GM12878 (cell line): ENCODE results near the gene MBOAT2. TPM values are rescaled to one million over a fixed set of nuclear protein-coding genes. Genes with fewer than 3 reads are reported as not detected.

Source experiments
- ATAC-seq: fragments of 200-7000 bp; cut with Tn5 transposase; 3 replicates; pipeline ENCODE4 v1.9.1; 2020; ENCODE audit warnings: mild to moderate bottlenecking, moderate library complexity
- BruUV-seq: library from RNA; stranded (reverse); fragments of 400-500 nt; replicated peaks from 2 replicates; lab custom pipeline; 2021; lab: Mats Ljungman, UMichigan
- CTCF ChIA-PET: fragments of 300-600 bp; sonication (Branson Sonifier 250); formaldehyde crosslinking; extraction: SDS; loops from one replicate; lab custom pipeline; 2021; ENCODE audit warnings: inconsistent platforms; lab: Yijun Ruan, JAX
- POLR2A ChIA-PET: fragments of 350-600 bp; formaldehyde crosslinking; extraction: SDS; loops from one replicate; lab custom pipeline; 2021; ENCODE audit warnings: inconsistent platforms; lab: Charles Lee
- RAD21 ChIA-PET: fragments of 300-600 bp; sonication (Branson Sonifier 250); formaldehyde crosslinking; loops from one replicate; lab custom pipeline; 2023; ENCODE audit warnings: antibody characterized with exemption; ENCODE audit not compliant: unreplicated experiment; lab: Charles Lee
- SMC1A ChIA-PET: fragments of 300-600 bp; sonication (Branson Sonifier 250); formaldehyde crosslinking; loops from one replicate; lab custom pipeline; 2023; ENCODE audit not compliant: unreplicated experiment, uncharacterized antibody; lab: Charles Lee
- DNase-seq: peaks from one replicate; pipeline ENCODE4 v3.0.0-alpha.2; 2011; ENCODE audit warnings: low read depth, low spot score
- FAIRE-seq: peaks from 3 replicates; lab custom pipeline; 2011; peaks lifted over from hg19 to GRCh38; lab: Jason Lieb, UNC
- H2AFZ ChIP-seq: 2 replicates; pipeline ENCODE4 v1.6.0; 2011; ENCODE audit warnings: low read depth, low read length, control low read depth; ENCODE audit not compliant: control insufficient read depth
- H3K27ac ChIP-seq: 2 replicates; pipeline ENCODE4 v1.5.1; 2011; ENCODE audit warnings: control low read depth; ENCODE audit not compliant: control insufficient read depth, insufficient read depth
- H3K27me3 ChIP-seq, 2 experiments: replicated peaks in 1 of 2; 2 replicates each; pipeline versions ENCODE4 v1.6.0 to v1.6.1; 2011; ENCODE audit warnings: low read length in 1 of 2; ENCODE audit not compliant: control insufficient read depth in 2 of 2, insufficient read depth in 2 of 2
- H3K36me3 ChIP-seq, 2 experiments: 2 replicates each; pipeline ENCODE4 v1.5.1; 2011; ENCODE audit warnings: low read length in 1 of 2; ENCODE audit not compliant: control insufficient read depth in 2 of 2, insufficient read depth in 2 of 2
- H3K4me1 ChIP-seq: 2 replicates; pipeline ENCODE4 v1.6.1; 2011; ENCODE audit warnings: mild to moderate bottlenecking, low read length, moderate library complexity, mixed read lengths; ENCODE audit not compliant: control insufficient read depth, insufficient read depth
- H3K4me2 ChIP-seq: 2 replicates; pipeline ENCODE4 v1.6.0; 2011; ENCODE audit warnings: control low read depth; ENCODE audit not compliant: control insufficient read depth, insufficient read depth
- H3K4me3 ChIP-seq: fragments of 200-600 bp; sonication (generic); 2 replicates; pipeline ENCODE4 v1.5.1; 2016
- H3K79me2 ChIP-seq: 2 replicates; pipeline ENCODE4 v1.6.0; 2011; ENCODE audit warnings: low read length; ENCODE audit not compliant: control insufficient read depth, insufficient read depth
- H3K9ac ChIP-seq: 2 replicates; pipeline ENCODE4 v1.8.0; 2011; ENCODE audit warnings: low read length, control low read depth, mixed read lengths; ENCODE audit not compliant: control insufficient read depth, insufficient read depth
- H3K9me3 ChIP-seq: replicated peaks from 3 replicates; pipeline ENCODE4 v1.5.1; 2011; ENCODE audit warnings: mild to moderate bottlenecking, low read length; ENCODE audit not compliant: control insufficient read depth, insufficient read depth
- H4K20me1 ChIP-seq: 2 replicates; pipeline ENCODE4 v1.6.0; 2011; ENCODE audit not compliant: control insufficient read depth, insufficient read depth
- ATF7 ChIP-seq: fragments of 450-650 bp; IDR thresholded peaks from 2 replicates; pipeline ENCODE4 v1.6.1; 2016; ENCODE audit warnings: low read depth, mild to moderate bottlenecking
- DPF2 ChIP-seq: fragments of 450-650 bp; IDR thresholded peaks from 2 replicates; pipeline ENCODE4 v1.6.1; 2017; ENCODE audit warnings: mild to moderate bottlenecking
- EED ChIP-seq: sonication (generic); IDR thresholded peaks from 2 replicates; pipeline ENCODE4 v1.6.1; 2016; ENCODE audit warnings: antibody characterized with exemption, low read depth
- FOXM1 ChIP-seq: IDR thresholded peaks from 2 replicates; pipeline ENCODE4 v1.6.1; 2012; ENCODE audit warnings: low read depth, mild to moderate bottlenecking, inconsistent platforms, low read length, moderate library complexity
- IKZF2 ChIP-seq, 2 experiments: fragments of 450-650 bp; IDR thresholded peaks; 2 replicates each; pipeline ENCODE4 v1.6.1; 2017; ENCODE audit warnings: mild to moderate bottlenecking in 2 of 2, moderate library complexity in 2 of 2
- MEF2B ChIP-seq: fragments of 450-650 bp; IDR thresholded peaks from 2 replicates; pipeline ENCODE4 v1.6.1; 2018; ENCODE audit warnings: mild to moderate bottlenecking, moderate library complexity; ENCODE audit not compliant: partially characterized antibody, poor library complexity, severe bottlenecking
- NFIC ChIP-seq: IDR thresholded peaks from 2 replicates; pipeline ENCODE4 v1.6.1; 2012; ENCODE audit warnings: low read depth, mild to moderate bottlenecking, inconsistent platforms, low read length, moderate library complexity
- NFXL1 ChIP-seq: fragments of 450-650 bp; IDR thresholded peaks from 2 replicates; pipeline ENCODE4 v1.6.1; 2017; ENCODE audit warnings: antibody characterized with exemption, mild to moderate bottlenecking, borderline replicate concordance
- POLR2A ChIP-seq: IDR thresholded peaks from 2 replicates; pipeline ENCODE4 v1.6.1; 2011; ENCODE audit warnings: low read depth, mild to moderate bottlenecking, low read length
- RCOR1 ChIP-seq: conservative IDR thresholded peaks from 2 replicates; pipeline ENCODE4 v1.6.1; 2012; ENCODE audit warnings: low read depth, low read length, improper control_type of control experiment
- RFX5 ChIP-seq: IDR thresholded peaks from 2 replicates; pipeline ENCODE4 v1.6.1; 2011; ENCODE audit warnings: low read depth, low read length, improper control_type of control experiment
- WGBS: methylation state at CpG from one replicate; pipeline ENCODE4 v1.1.6; 2016; ENCODE audit warnings: low lambda C conversion rate; ENCODE audit not compliant: insufficient replicate concordance, insufficient coverage; ENCODE audit errors: missing lambda C conversion rate; 5-methylcytosine and 5-hydroxymethylcytosine counted together
- in situ Hi-C: fragments of 300-500 bp; cut with MboI; formaldehyde crosslinking; loops from 9 replicates; pipeline ENCODE4 v1.14.3; 2018; ENCODE audit warnings: mixed read lengths
- intact Hi-C: fragments of 100-400 bp; cut with micrococcal nuclease; formaldehyde crosslinking; loops from one replicate; pipeline ENCODE4 v1.14.2; 2022; ENCODE audit not compliant: unreplicated experiment
- polyA plus RNA-seq, 11 experiments: library from polyadenylated mRNA; depleted of rRNA in 4 of 11; unstranded in 6 of 11; stranded (reverse) in 5 of 11; fragments of >200 nt; fragmentation: Nextera tagmentation in 4 of 11; fragmentation: Illumina TruSeq in 1 of 11; extraction: Ambion mirVana in 4 of 11; extraction: Trizol in 1 of 11; gene quantifications; 1 replicate in 1 of 11; 2 replicates in 10 of 11; pipeline versions ENCODE4 v1.2.1 to v1.2.3, GENCODE V29; 2011 to 2016; ENCODE audit warnings: inconsistent platforms in 2 of 11, missing spikeins in 2 of 11, low read depth in 1 of 11
- total RNA-seq, 4 experiments: library from RNA; depleted of rRNA in 3 of 4; stranded (reverse); fragments of >200 nt in 3 of 4; fragmentation: Illumina TruSeq in 1 of 4; extraction: Trizol in 1 of 4; gene quantifications; 2 replicates each; pipeline versions ENCODE4 v1.2.1 to v1.2.3, GENCODE V29; 2013 to 2021

MBOAT2 gene
- total and polyA plus RNA-seq, 10 of the 15 experiments (the other 5 are each of a cell fraction or from before 2014, with no cell fraction given), result 0.08 to 40.6 (median 1.8) TPM

DNA sequence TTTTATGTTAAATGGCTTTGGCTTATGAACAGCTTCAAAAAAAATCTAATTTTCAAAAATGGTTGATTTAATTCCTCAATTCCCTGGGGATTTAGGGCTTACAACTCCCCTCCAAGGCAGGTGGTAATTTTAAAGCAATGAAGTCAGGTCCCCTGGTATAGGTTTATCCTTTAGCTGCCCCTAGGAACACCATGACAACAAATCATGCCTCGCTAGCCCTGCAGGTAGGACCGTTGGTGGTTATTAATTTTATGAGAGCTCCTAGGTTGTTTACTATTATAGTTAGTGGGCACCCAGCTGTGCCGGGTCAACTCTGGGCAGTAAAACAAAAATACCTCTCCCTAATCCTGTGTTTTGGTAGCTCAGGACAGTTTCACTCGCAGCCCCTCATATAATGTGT lies 26.2 kb upstream of the MBOAT2 start:
- DNase-seq (no peak), ATAC-seq (no peak), FAIRE-seq (no peak)
- TF ChIP-seq NFIC, result no peak
- no peak for TF ChIP-seq ATF7
- SMC1A ChIA-PET, result interaction anchor here (0.6 to 1.5 kb wide), 3 partner anchors 14 to 1812 kb away, joined by 3 to 4 read pairs (median 3); no protein-coding TSS in a partner anchor
- H3K36me3 ChIP-seq, result no peaks in the 10 kb centered on the region
- intact Hi-C loops, result no loop called here
- H3K9me3 ChIP-seq, result no peaks in the 10 kb centered on the region
- POLR2A ChIA-PET, result no interaction called here
- no peaks in the 10 kb centered on the region for H3K27me3 ChIP-seq
- RAD21 ChIA-PET, result no interaction called here
- 28% methylated on average over 4 of the region's 4 CpGs for WGBS
- CTCF ChIA-PET, result interaction anchor here (0.9 kb wide), 1 partner anchor 741 kb away, joined by 3 read pairs; no protein-coding TSS in a partner anchor
- no TSS peak for BruUV-seq
- H4K20me1 ChIP-seq, result no peaks in the 10 kb centered on the region
- no peak overlapping the region for H3K4me2 ChIP-seq
- in situ Hi-C loops, result no loop called here
- H3K9ac ChIP-seq, result no peak overlapping the region
- no peaks in the 10 kb centered on the region for H3K79me2 ChIP-seq
- H3K4me3 ChIP-seq, result no peak overlapping the region
- no peak overlapping the region for H3K27ac ChIP-seq
- no peak overlapping the region for H2AFZ ChIP-seq
- H3K4me1 ChIP-seq, result no peaks in the 10 kb centered on the region

DNA sequence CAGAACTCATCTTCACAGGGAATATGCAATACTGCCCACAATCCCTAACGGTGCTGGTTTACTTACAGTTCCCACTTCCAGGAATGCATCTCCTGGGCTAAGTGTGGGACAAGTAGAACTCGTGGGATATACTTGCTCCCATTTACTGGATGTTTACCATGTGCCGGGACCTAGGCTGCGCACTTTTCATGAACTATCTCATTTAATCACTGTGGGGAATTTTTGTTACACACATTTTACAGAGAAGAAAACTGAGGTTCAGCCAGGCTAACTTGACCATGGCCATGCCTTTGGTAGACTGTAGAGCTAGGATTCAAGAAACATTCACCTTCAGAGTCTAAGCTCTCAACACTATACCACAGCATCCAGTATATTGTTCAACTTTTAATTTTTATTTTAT lies 24.4 kb upstream of the MBOAT2 start:
- CTCF ChIA-PET, result no interaction called here
- WGBS, result 60% methylated on average over 4 of the region's 4 CpGs
- no peak overlapping the region for H3K27ac ChIP-seq
- FAIRE-seq (no peak), DNase-seq (no peak), ATAC-seq (no peak)
- in situ Hi-C loops (no loop called here), intact Hi-C loops (no loop called here)
- no peaks in the 10 kb centered on the region for H3K4me1 ChIP-seq
- H3K4me2 ChIP-seq, result no peak overlapping the region
- no peaks in the 10 kb centered on the region for H4K20me1 ChIP-seq
- POLR2A ChIA-PET, result no interaction called here
- no peak overlapping the region for H2AFZ ChIP-seq
- no peaks in the 10 kb centered on the region for H3K9me3 ChIP-seq
- RAD21 ChIA-PET, result no interaction called here
- SMC1A ChIA-PET, result interaction anchor here (1.1 to 1.8 kb wide), 2 partner anchors 9 to 155 kb away, joined by 3 to 6 read pairs; no protein-coding TSS in a partner anchor
- H3K9ac ChIP-seq, result no peak overlapping the region
- no peaks in the 10 kb centered on the region for H3K36me3 ChIP-seq
- no peaks in the 10 kb centered on the region for H3K27me3 ChIP-seq
- TF ChIP-seq NFXL1, result no peak
- no peak for TF ChIP-seq POLR2A
- no peak for TF ChIP-seq EED
- no peak for TF ChIP-seq MEF2B
- no peak for TF ChIP-seq RCOR1
- no peak for TF ChIP-seq RFX5
- TF ChIP-seq FOXM1, result no peak
- TF ChIP-seq DPF2, result no peak
- TF ChIP-seq IKZF2 (IDR thresholded peaks at IDR 0.05), result no peak
- H3K4me3 ChIP-seq, result no peak overlapping the region
- H3K79me2 ChIP-seq, result no peaks in the 10 kb centered on the region
- BruUV-seq, result no TSS peak
